NB4 (cell line): Measurements from ENCODE around the gene PMEL.

Experiments
- MYC ChIP-seq: IDR thresholded peaks from 2 replicates; pipeline ENCODE4 v1.6.1; 2011; ENCODE audit warnings: low read depth, low read length
- POLR2A ChIP-seq: IDR thresholded peaks from 2 replicates; pipeline ENCODE4 v1.6.1; 2011; ENCODE audit warnings: mild to moderate bottlenecking; ENCODE audit not compliant: insufficient read length; ENCODE audit errors: extremely low read depth
- TF ChIP-seq, protein P1 (sequence below): IDR thresholded peaks from one replicate; pipeline ENCODE4 v1.5.1; 2012; ENCODE audit warnings: low read depth, low read length
- TF ChIP-seq, protein P2 (sequence below): IDR thresholded peaks from 2 replicates; pipeline ENCODE4 v1.6.1; 2011; ENCODE audit warnings: low read depth, low read length

DNA sequence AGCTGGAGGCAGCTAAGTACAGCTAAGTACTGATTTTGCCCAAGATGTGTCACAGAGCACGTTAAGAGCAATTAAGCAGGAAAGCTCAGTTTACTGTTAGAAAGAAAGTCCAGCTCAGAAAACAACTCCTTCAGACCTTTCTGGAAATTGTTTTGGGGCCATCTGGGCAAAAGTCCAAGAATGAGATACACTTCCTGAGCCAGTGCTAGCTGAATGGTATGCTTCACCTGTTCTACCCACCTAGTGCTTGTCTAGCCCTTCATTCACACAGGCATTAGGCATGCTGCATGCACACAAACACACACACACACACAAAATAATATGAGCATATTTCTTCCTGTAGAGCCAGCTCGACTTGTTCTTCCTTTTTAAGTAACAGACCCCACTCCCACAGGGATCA lies 48.4 kb upstream of the PMEL start:
- TF ChIP-seq, protein P1, sequence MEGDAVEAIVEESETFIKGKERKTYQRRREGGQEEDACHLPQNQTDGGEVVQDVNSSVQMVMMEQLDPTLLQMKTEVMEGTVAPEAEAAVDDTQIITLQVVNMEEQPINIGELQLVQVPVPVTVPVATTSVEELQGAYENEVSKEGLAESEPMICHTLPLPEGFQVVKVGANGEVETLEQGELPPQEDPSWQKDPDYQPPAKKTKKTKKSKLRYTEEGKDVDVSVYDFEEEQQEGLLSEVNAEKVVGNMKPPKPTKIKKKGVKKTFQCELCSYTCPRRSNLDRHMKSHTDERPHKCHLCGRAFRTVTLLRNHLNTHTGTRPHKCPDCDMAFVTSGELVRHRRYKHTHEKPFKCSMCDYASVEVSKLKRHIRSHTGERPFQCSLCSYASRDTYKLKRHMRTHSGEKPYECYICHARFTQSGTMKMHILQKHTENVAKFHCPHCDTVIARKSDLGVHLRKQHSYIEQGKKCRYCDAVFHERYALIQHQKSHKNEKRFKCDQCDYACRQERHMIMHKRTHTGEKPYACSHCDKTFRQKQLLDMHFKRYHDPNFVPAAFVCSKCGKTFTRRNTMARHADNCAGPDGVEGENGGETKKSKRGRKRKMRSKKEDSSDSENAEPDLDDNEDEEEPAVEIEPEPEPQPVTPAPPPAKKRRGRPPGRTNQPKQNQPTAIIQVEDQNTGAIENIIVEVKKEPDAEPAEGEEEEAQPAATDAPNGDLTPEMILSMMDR: no peak
- no peak for TF ChIP-seq POLR2A
- TF ChIP-seq, protein P2, sequence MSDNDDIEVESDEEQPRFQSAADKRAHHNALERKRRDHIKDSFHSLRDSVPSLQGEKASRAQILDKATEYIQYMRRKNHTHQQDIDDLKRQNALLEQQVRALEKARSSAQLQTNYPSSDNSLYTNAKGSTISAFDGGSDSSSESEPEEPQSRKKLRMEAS: no peak
- no peak for TF ChIP-seq MYC
